Uterus (tissue), 4 donors: Measurements from ENCODE around the gene EFHB. TPM values are rescaled to one million over a fixed set of nuclear protein-coding genes. Genes with fewer than 3 reads are reported as not detected.
"Not testable (repeated sequence)": the region's sequence is repeated elsewhere in the genome, so short reads cannot be mapped to it uniquely, and the experiment has no call there.

Experiments used
- DNase-seq, 2 donors: peaks; one replicate each; pipeline ENCODE4 v3.0.0-alpha.2; 2019 to 2020
- H3K27ac ChIP-seq, 2 donors: fragments of 200-600 bp; sonication (generic); 1 replicate in 1 of 2; 2 replicates in 1 of 2; pipeline ENCODE4 v1.5.1; 2016 to 2018
- H3K27me3 ChIP-seq, 2 donors: fragments of 200-600 bp; sonication (generic); one replicate each; pipeline ENCODE4 v1.5.1; 2018 to 2019; ENCODE audit warnings: control low read depth in 1 of 2
- H3K36me3 ChIP-seq, 2 donors: fragments of 200-600 bp; sonication (generic); one replicate each; pipeline ENCODE4 v1.5.1; 2019; ENCODE audit warnings: control low read depth in 1 of 2
- H3K4me1 ChIP-seq, 2 donors: fragments of 200-600 bp; sonication (generic); one replicate each; pipeline ENCODE4 v1.5.1; 2018 to 2019; ENCODE audit warnings: control low read depth in 1 of 2
- H3K4me3 ChIP-seq, 2 donors: fragments of 200-600 bp; sonication (generic); 1 replicate in 1 of 2; 2 replicates in 1 of 2; pipeline ENCODE4 v1.5.1; 2018 to 2019; ENCODE audit warnings: mild to moderate bottlenecking in 1 of 2
- H3K9me3 ChIP-seq, 2 donors: fragments of 200-600 bp; sonication (generic); one replicate each; pipeline ENCODE4 v1.5.1; 2019; ENCODE audit warnings: control low read depth in 1 of 2
- CTCF ChIP-seq, 4 experiments: fragments of 200-600 bp in 2 of 4; fragments of 450-650 bp in 2 of 4; sonication (generic) in 2 of 4; IDR thresholded peaks; one replicate each; pipeline ENCODE4 v1.5.1; 2016 to 2019; ENCODE audit warnings: antibody characterized with exemption in 4 of 4, mild to moderate bottlenecking in 2 of 4, moderate library complexity in 1 of 4
- POLR2A ChIP-seq, 2 donors: fragments of 450-650 bp; IDR thresholded peaks; one replicate each; pipeline ENCODE4 v1.6.1; 2016; ENCODE audit warnings: antibody characterized with exemption in 2 of 2, mild to moderate bottlenecking in 1 of 2, moderate library complexity in 1 of 2
- intact Hi-C: fragments of 100-400 bp; cut with DNase I; formaldehyde crosslinking; loops from one replicate; pipeline ENCODE4 v1.15.1; 2023; ENCODE audit warnings: low total_unique reads
- total RNA-seq, 4 donors: library from RNA; depleted of rRNA in 3 of 4; stranded (reverse); fragments of >200 nt in 3 of 4; gene quantifications; one replicate each; pipeline versions ENCODE4 v1.1.0 to v1.2.4, GENCODE V29; 2014 to 2023
- donor health status: DM: yes; HTN: yes; CAD: no.

EFHB gene
- total RNA-seq, 4 donors from 2014 or later = under 0.01 to 5.7 (median 1.2) TPM; not detected in 1

- Histone ChIP-seq H3K9me3 (no peaks in the 10 kb centered on the region), H3K36me3 (no peaks in the 10 kb centered on the region), H3K27ac (no peak overlapping the region), H3K4me3 (no peak overlapping the region), H3K4me1 (no peaks in the 10 kb centered on the region), H3K27me3 (no peaks in the 10 kb centered on the region)
- no peak for TF ChIP-seq POLR2A (IDR thresholded peaks at IDR 0.05)
- TF ChIP-seq CTCF (IDR thresholded peaks at IDR 0.05) = no peak
- no peak for DNase-seq
- intact Hi-C loops = no loop called here
Measured at GRCh38 chr3:19903649-19904048, 30.4 kb downstream of the EFHB start.

GRCh38 chr3:19901918-19902317 lies 32.1 kb downstream of the EFHB start:
- TF ChIP-seq POLR2A (IDR thresholded peaks at IDR 0.05) (no peak), CTCF (IDR thresholded peaks at IDR 0.05) (no peak)
- intact Hi-C loops = no loop called here

GRCh38 chr3:19901337-19901736 lies 32.7 kb downstream of the EFHB start:
- H3K27ac ChIP-seq = no peak overlapping the region
- no peaks in the 10 kb centered on the region for H3K4me1 ChIP-seq
- no peaks in the 10 kb centered on the region for H3K36me3 ChIP-seq
- no peak for DNase-seq
- TF ChIP-seq POLR2A (IDR thresholded peaks at IDR 0.05) (no peak), CTCF (IDR thresholded peaks at IDR 0.05) (no peak)
- intact Hi-C loops = no loop called here
- H3K27me3 ChIP-seq = no peaks in the 10 kb centered on the region
- H3K4me3 ChIP-seq = no peak overlapping the region
- no peaks in the 10 kb centered on the region for H3K9me3 ChIP-seq

More at GRCh38 chr3:19901918-19902317, 32.1 kb downstream of the EFHB start:
- no peaks in the 10 kb centered on the region for H3K9me3 ChIP-seq
- no peak overlapping the region for H3K4me3 ChIP-seq
- no peaks in the 10 kb centered on the region for H3K4me1 ChIP-seq
- DNase-seq = no peak
- no peaks in the 10 kb centered on the region for H3K27me3 ChIP-seq
- H3K36me3 ChIP-seq = no peaks in the 10 kb centered on the region
- H3K27ac ChIP-seq = no peak overlapping the region

GRCh38 chr3:19899833-19900232 lies 34.2 kb downstream of the EFHB start:
- intact Hi-C loops, DNase-seq: not testable (repeated sequence)

GRCh38 chr3:19899264-19899663 lies 34.8 kb downstream of the EFHB start:
- Histone ChIP-seq H3K4me3 (no peak overlapping the region), H3K9me3 (no peaks in the 10 kb centered on the region), H3K27me3 (no peaks in the 10 kb centered on the region), H3K36me3 (no peaks in the 10 kb centered on the region), H3K27ac (no peak overlapping the region), H3K4me1 (no peaks in the 10 kb centered on the region)
- no peak for DNase-seq
- intact Hi-C loops = no loop called here
- TF ChIP-seq CTCF (IDR thresholded peaks at IDR 0.05) (no peak), POLR2A (IDR thresholded peaks at IDR 0.05) (no peak)

More at GRCh38 chr3:19899833-19900232, 34.2 kb downstream of the EFHB start:
- not testable (repeated sequence) for H3K4me1 ChIP-seq, H3K4me3 ChIP-seq, H3K27ac ChIP-seq, H3K27me3 ChIP-seq, H3K9me3 ChIP-seq, H3K36me3 ChIP-seq

- Histone ChIP-seq H3K27me3 (no peaks in the 10 kb centered on the region), H3K27ac (no peak overlapping the region), H3K36me3 (no peaks in the 10 kb centered on the region), H3K9me3 (no peaks in the 10 kb centered on the region), H3K4me3 (no peak overlapping the region), H3K4me1 (no peaks in the 10 kb centered on the region)
- TF ChIP-seq POLR2A (IDR thresholded peaks at IDR 0.05) = no peak
- no peak for TF ChIP-seq CTCF (IDR thresholded peaks at IDR 0.05)
- intact Hi-C loops = no loop called here
- DNase-seq = no peak
Measured at GRCh38 chr3:19898721-19899120, 35.3 kb downstream of the EFHB start.
